Common myeloid progenitor, CD34-positive (primary cell): ENCODE data around the gene KLC4.
A peak's percentile ranks its signal among the peaks of the same experiment; 100 is the strongest.

ENCODE experiments used
- CTCF ChIA-PET: fragments of 350-600 bp; sonication (Branson Sonifier 250); formaldehyde crosslinking; loops from one replicate; lab custom pipeline; 2021; ENCODE audit warnings: antibody characterized with exemption; lab: Charles Lee
- POLR2A ChIA-PET: fragments of 350-600 bp; sonication (Branson Sonifier 250); formaldehyde crosslinking; loops from one replicate; lab custom pipeline; 2021; ENCODE audit warnings: antibody characterized with exemption; lab: Charles Lee
- DNase-seq, 3 donors: peaks; one replicate each; pipeline versions ENCODE4 v3.0.0 to v3.0.0-alpha.2; 2013
- H3K27ac ChIP-seq, 2 experiments: 1 replicate in 1 of 2; 2 replicates in 1 of 2; pipeline ENCODE4 v1.7.0; 2013; ENCODE audit warnings: inconsistent platforms in 2 of 2, low read length in 2 of 2, mild to moderate bottlenecking in 2 of 2, low read depth in 1 of 2, moderate library complexity in 1 of 2; ENCODE audit not compliant: severe bottlenecking in 2 of 2, insufficient read depth in 1 of 2, poor library complexity in 1 of 2
- H3K27me3 ChIP-seq, 5 experiments: replicated peaks in 2 of 5; 1 replicate in 3 of 5; 2 replicates in 2 of 5; pipeline versions ENCODE4 v1.6.1 to v1.7.0; 2013; ENCODE audit warnings: low read length in 4 of 5, mild to moderate bottlenecking in 2 of 5, moderate library complexity in 2 of 5, inconsistent platforms in 1 of 5; ENCODE audit not compliant: insufficient read depth in 5 of 5, control insufficient read depth in 4 of 5
- H3K36me3 ChIP-seq, 4 experiments: 1 replicate in 2 of 4; 2 replicates in 2 of 4; pipeline versions ENCODE4 v1.6.1 to v1.7.0; 2013; ENCODE audit warnings: low read length in 3 of 4, control low read depth in 1 of 4, mild to moderate bottlenecking in 1 of 4; ENCODE audit not compliant: control insufficient read depth in 4 of 4, insufficient read depth in 4 of 4
- H3K4me1 ChIP-seq, 4 experiments: 1 replicate in 3 of 4; 2 replicates in 1 of 4; pipeline versions ENCODE4 v1.6.1 to v1.7.1; 2013; ENCODE audit warnings: low read length in 3 of 4, mild to moderate bottlenecking in 3 of 4, control low read depth in 1 of 4, inconsistent platforms in 1 of 4, moderate library complexity in 1 of 4; ENCODE audit not compliant: control insufficient read depth in 4 of 4, insufficient read depth in 4 of 4; ENCODE audit errors: control extremely low read depth in 1 of 4
- H3K4me3 ChIP-seq, 7 experiments: 1 replicate in 4 of 7; 2 replicates in 3 of 7; pipeline versions ENCODE4 v1.5.1 to v1.7.0; 2013; ENCODE audit warnings: mild to moderate bottlenecking in 7 of 7, low read length in 6 of 7, moderate library complexity in 6 of 7, inconsistent platforms in 2 of 7, low read depth in 2 of 7, control low read depth in 1 of 7; ENCODE audit not compliant: insufficient read depth in 4 of 7, control insufficient read depth in 1 of 7; ENCODE audit errors: extremely low read depth in 1 of 7
- H3K9me3 ChIP-seq, 5 experiments: 1 replicate in 4 of 5; 2 replicates in 1 of 5; pipeline versions ENCODE4 v1.6.1 to v1.7.1; 2013; ENCODE audit warnings: low read length in 4 of 5, mild to moderate bottlenecking in 2 of 5, inconsistent platforms in 1 of 5, low read depth in 1 of 5, moderate library complexity in 1 of 5; ENCODE audit not compliant: control insufficient read depth in 4 of 5, insufficient read depth in 2 of 5; ENCODE audit errors: control extremely low read depth in 1 of 5
- WGBS: methylation state at CpG from one replicate; pipeline ENCODE4 v1.1.5; 2013; ENCODE audit not compliant: insufficient coverage; 5-methylcytosine and 5-hydroxymethylcytosine counted together

The KLC4 gene

GRCh38 chr6:43052225-43052841, 7.1 kb upstream of the KLC4 start:
- POLR2A ChIA-PET, result no interaction called here
- Histone ChIP-seq H3K4me1 (peaks cover 0 to 21% (median 19%) of the 10 kb centered on the region in 4 experiments), H3K9me3 (no peaks in the 10 kb centered on the region), H3K36me3 (peaks cover 4 to 57% (median 29%) of the 10 kb centered on the region in 4 experiments), H3K27me3 (no peaks in the 10 kb centered on the region), H3K27ac (peak overlapping the region in 1 of 2 experiments; percentile 90), H3K4me3 (peak overlapping the region in 3 of 7 experiments; percentile 83 to 93 (median 91))
- no peak for DNase-seq
- CTCF ChIA-PET, result interaction anchor here (1.8 kb wide), 1 partner anchor 18 kb away, joined by 4 read pairs; no protein-coding TSS in a partner anchor
- WGBS, result 97% methylated on average over 19 of the region's 19 CpGs

GRCh38 chr6:43052842-43053544, 6.4 kb upstream of the KLC4 start:
- peak in 2 of 3 donors; percentile 18 to 32 for DNase-seq
- peaks cover 3 to 55% (median 29%) of the 10 kb centered on the region in 4 experiments for H3K36me3 ChIP-seq
- peaks cover 0 to 22% (median 21%) of the 10 kb centered on the region in 4 experiments for H3K4me1 ChIP-seq
- no peaks in the 10 kb centered on the region for H3K27me3 ChIP-seq
- peak overlapping the region; percentile 49 to 93 (median 83) for H3K4me3 ChIP-seq
- H3K27ac ChIP-seq, result peak overlapping the region; percentile 64 to 90
- no peaks in the 10 kb centered on the region for H3K9me3 ChIP-seq
- 15% methylated on average over 21 of the region's 22 CpGs for WGBS
- CTCF ChIA-PET, result interaction anchor here (1.0 to 3.0 kb wide), 5 partner anchors 11 to 89 kb away, joined by 3 to 11 read pairs (median 3); no protein-coding TSS in a partner anchor
- POLR2A ChIA-PET, result interaction anchor here (1.0 to 1.1 kb wide), 2 partner anchors 39 to 75 kb away, joined by 4 to 7 read pairs; partner anchors contain the start of genes KLHDC3 and MEA1

GRCh38 chr6:43053545-43054205, 5.8 kb upstream of the KLC4 start, which contains the start of gene CUL7:
CUL7 (minus strand) TSS chr6:43053851; CDS start chr6:43052788, 1,063 bp downstream.
- peaks cover 2 to 49% (median 26%) of the 10 kb centered on the region in 4 experiments for H3K36me3 ChIP-seq
- CTCF ChIA-PET, result interaction anchor here (1.0 to 3.0 kb wide), 7 partner anchors 11 to 88 kb away, joined by 3 to 11 read pairs (median 3); partner anchors contain the start of gene KLHDC3
- WGBS, result 0% methylated on average over 42 of the region's 45 CpGs
- H3K4me3 ChIP-seq, result peak within 1 kb of the TSS; percentile 49 to 93 (median 83)
- DNase-seq, result peak; percentile 89 to 94 (median 94)
- no peaks in the 10 kb centered on the region for H3K27me3 ChIP-seq
- H3K4me1 ChIP-seq, result peaks cover 6 to 29% (median 26%) of the 10 kb centered on the region in 4 experiments
- peak within 1 kb of the TSS; percentile 69 to 90 for H3K27ac ChIP-seq
- POLR2A ChIA-PET, result interaction anchor here (0.6 to 1.1 kb wide), 5 partner anchors 12 to 1156 kb away, joined by 3 to 7 read pairs (median 5); partner anchors contain the start of genes KLHDC3 and MEA1
- no peaks in the 10 kb centered on the region for H3K9me3 ChIP-seq

GRCh38 chr6:43054206-43054943, 5.1 kb upstream of the KLC4 start:
- H3K27ac ChIP-seq, result peak overlapping the region; percentile 69 to 90
- H3K4me3 ChIP-seq, result peak overlapping the region in 5 of 7 experiments; percentile 81 to 93 (median 84)
- peaks cover 7 to 33% (median 28%) of the 10 kb centered on the region in 4 experiments for H3K4me1 ChIP-seq
- H3K9me3 ChIP-seq, result no peaks in the 10 kb centered on the region
- ChIA-PET POLR2A (interaction anchor here (0.6 to 1.1 kb wide), 5 partner anchors 11 to 1157 kb away, joined by 3 to 7 read pairs (median 5); partner anchors contain the start of genes KLHDC3 and MEA1), CTCF (interaction anchor here (0.6 to 3.0 kb wide), 8 partner anchors 10 to 393 kb away, joined by 3 to 11 read pairs (median 3); partner anchors contain the start of gene KLHDC3)
- H3K36me3 ChIP-seq, result peaks cover 2 to 44% (median 24%) of the 10 kb centered on the region in 4 experiments
- no peak for DNase-seq
- H3K27me3 ChIP-seq, result no peaks in the 10 kb centered on the region
- 89% methylated on average over 14 of the region's 17 CpGs for WGBS

GRCh38 chr6:43055966-43056365, 3.5 kb upstream of the KLC4 start:
- WGBS, result 100% methylated on average over 4 of the region's 8 CpGs
- CTCF ChIA-PET, result interaction anchor here (1.3 to 3.0 kb wide), 2 partner anchors 8 to 70 kb away, joined by 3 to 11 read pairs; no protein-coding TSS in a partner anchor
- H3K27me3 ChIP-seq, result no peaks in the 10 kb centered on the region
- POLR2A ChIA-PET, result no interaction called here
- peaks cover 9 to 43% (median 38%) of the 10 kb centered on the region in 4 experiments for H3K4me1 ChIP-seq
- no peak overlapping the region for H3K4me3 ChIP-seq
- H3K27ac ChIP-seq, result no peak overlapping the region
- DNase-seq, result no peak
- H3K36me3 ChIP-seq, result peaks cover 0 to 32% (median 17%) of the 10 kb centered on the region in 4 experiments
- H3K9me3 ChIP-seq, result no peaks in the 10 kb centered on the region

- no CpG with 5 or more reads among the region's 1 CpG for WGBS
- H3K4me1 ChIP-seq, result peaks cover 9 to 30% (median 23%) of the 10 kb centered on the region in 4 experiments
- H3K27me3 ChIP-seq, result no peaks in the 10 kb centered on the region
- CTCF ChIA-PET, result interaction anchor here (0.8 to 2.2 kb wide), 3 partner anchors 13 to 85 kb away, joined by 3 to 8 read pairs (median 6); no protein-coding TSS in a partner anchor
- POLR2A ChIA-PET, result no interaction called here
- H3K36me3 ChIP-seq, result peaks cover 4 to 21% (median 17%) of the 10 kb centered on the region in 4 experiments
- peak overlapping the region in 6 of 7 experiments; percentile 80 to 100 (median 98) for H3K4me3 ChIP-seq
- no peaks in the 10 kb centered on the region for H3K9me3 ChIP-seq
- peak overlapping the region; percentile 97 to 99 for H3K27ac ChIP-seq
- peak in 2 of 3 donors; percentile 15 to 20 for DNase-seq
Observed at GRCh38 chr6:43058531-43058930, 900 bp upstream of the KLC4 start.
